ENCODE measurements around the gene NR3C2.

The NR3C2 gene

DNA sequence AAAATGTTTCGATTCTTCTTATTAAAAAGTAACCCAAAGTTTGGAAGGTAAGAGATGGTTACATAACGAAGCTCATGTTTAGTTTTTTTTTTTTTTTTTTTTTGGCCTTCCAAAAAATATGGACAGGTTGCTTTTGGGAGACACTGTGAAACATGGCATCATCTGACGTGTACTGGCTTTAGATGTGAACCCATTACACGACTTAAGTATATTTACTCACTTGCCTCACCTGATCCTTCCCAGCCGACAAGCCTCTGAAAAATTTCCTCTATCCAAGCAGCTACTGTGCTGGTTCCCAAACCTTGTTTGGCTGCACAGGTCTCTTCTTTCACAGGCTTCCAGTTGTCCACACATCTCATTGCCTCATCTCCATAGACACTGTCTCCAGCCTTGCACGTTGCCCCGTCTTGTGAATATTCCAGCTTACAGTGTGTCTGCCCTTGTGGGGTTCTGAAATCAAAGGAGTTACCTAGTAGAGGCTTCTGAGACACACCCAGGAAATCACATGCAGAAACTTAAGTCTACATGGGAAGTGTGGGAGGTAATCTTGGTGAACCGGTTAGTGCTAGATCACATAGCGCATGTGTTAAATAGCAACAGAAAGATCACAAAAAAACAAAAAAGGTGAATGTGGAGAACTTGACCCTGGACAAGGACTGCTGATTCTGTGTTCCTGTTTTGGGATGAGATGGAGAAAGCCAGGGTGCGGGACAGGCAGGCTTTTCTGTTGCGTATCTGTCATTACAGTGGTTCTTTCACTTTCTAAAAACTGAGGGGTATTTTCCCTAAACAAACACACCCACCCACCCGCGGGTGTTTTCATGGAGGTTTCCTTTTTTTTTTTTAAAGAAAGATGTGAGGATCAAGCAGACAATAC, 381.7 kb downstream of the NR3C2 start:
- in situ Hi-C loops (cut with MboI; ENCODE audit: low pct_unique_long_range_greater_than_20kb, low sequenced_read_pairs, unreplicated experiment), result no loop called here
- TF ChIP-seq, protein P1, sequence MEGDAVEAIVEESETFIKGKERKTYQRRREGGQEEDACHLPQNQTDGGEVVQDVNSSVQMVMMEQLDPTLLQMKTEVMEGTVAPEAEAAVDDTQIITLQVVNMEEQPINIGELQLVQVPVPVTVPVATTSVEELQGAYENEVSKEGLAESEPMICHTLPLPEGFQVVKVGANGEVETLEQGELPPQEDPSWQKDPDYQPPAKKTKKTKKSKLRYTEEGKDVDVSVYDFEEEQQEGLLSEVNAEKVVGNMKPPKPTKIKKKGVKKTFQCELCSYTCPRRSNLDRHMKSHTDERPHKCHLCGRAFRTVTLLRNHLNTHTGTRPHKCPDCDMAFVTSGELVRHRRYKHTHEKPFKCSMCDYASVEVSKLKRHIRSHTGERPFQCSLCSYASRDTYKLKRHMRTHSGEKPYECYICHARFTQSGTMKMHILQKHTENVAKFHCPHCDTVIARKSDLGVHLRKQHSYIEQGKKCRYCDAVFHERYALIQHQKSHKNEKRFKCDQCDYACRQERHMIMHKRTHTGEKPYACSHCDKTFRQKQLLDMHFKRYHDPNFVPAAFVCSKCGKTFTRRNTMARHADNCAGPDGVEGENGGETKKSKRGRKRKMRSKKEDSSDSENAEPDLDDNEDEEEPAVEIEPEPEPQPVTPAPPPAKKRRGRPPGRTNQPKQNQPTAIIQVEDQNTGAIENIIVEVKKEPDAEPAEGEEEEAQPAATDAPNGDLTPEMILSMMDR (IDR thresholded peaks at IDR 0.05; ENCODE audit: extremely low read depth, insufficient read depth, missing control alignments), result no peak
- DNase-seq (ENCODE audit: low spot score), result no peak

DNA sequence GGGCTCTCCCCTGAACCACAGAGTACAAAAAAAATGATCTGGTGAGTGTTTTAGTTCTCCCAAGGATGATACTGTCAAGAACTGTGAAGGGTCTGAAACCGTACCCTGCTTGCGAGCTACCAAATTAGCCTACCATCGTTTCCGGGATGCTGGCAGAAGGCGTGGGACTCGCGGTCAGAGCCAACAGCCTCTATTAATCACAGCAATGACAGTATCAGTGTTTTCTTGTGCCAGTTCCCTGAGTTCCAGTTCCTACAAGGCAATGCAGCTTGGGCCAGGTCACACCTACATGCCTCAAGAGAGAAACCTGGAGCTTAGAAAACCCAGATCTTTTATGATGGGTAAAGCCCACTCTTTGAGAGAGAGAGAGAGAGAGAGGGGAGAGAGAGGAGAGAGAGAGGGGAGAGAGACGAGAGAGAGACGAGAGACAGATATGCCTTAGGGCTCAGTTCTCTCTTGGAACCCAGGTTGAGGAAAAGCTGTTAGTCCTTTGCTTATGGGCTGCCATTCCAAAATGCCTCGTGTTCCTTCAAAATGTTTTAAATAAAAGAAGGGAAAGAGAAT, 382.5 kb downstream of the NR3C2 start:
- in situ Hi-C loops (cut with MboI; ENCODE audit: low pct_unique_long_range_greater_than_20kb, low sequenced_read_pairs, unreplicated experiment), result no loop called here
- TF ChIP-seq, protein P1 (IDR thresholded peaks at IDR 0.05; ENCODE audit: extremely low read depth, insufficient read depth, missing control alignments), result no peak
- DNase-seq (ENCODE audit: low spot score), result no peak

DNA sequence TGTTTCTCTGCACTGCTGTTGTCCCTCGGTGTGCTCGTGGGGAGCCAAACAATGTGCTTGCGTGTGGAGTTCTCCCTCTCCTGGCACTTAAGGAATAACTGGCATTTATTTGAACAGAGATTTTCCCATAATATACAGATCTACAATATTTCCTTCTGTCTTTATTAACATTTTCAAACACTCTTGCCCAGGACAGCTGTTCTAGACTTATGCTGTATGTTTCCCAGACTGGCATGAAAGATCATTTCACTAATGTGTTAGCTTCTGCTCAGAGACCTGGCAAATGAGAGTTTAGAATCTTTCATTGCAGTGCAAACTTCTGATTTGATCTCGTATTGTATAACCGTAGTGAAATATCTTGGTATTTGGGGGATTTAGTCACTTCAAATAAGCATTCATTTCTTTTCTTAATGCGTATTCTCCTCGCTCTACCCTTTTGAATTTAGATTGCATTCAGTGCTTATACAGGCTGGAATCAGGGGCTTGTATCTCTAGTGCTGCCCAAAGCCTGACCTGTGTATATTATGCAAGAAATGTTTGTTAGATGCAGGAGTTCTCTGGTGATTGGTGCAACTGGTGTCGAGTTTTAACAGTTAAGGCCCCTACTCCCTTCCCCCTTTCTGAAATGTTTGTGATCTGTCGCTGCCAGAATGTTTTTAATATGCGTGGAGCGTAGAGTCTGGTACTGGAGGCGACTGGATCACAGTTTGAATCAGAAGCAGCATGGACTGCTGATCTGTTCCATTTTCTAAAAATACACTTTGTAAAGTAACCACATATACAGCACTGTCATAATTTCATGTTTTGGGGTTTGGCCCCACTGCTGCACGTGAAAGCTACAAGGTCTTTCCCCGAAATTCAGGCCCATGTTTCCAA, 384.0 kb downstream of the NR3C2 start:
- no peak for DNase-seq (ENCODE audit: low spot score)
- TF ChIP-seq, protein P1 (IDR thresholded peaks at IDR 0.05; ENCODE audit: extremely low read depth, insufficient read depth, missing control alignments), result no peak
- in situ Hi-C loops (cut with MboI; ENCODE audit: low pct_unique_long_range_greater_than_20kb, low sequenced_read_pairs, unreplicated experiment), result no loop called here

DNA sequence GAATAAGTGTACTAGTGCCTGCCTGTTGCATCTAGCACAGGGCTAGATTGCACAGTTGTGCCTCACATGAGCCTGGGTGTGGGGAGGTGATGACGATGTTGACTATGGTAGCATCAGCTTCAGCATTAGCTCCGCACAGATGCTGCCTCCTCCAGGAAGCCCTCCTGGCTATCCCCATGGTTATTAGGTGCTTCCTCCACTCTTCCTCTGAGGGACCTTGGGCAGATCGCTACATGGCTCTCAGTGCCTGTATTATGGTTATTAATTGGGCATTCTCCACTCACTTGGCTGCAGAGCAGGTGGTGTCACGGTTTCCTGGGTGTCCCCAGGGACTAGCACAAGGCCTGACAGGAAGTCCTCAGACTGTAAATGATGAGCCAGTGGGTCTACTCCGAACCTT, 384.7 kb downstream of the NR3C2 start:
- in situ Hi-C loops (cut with MboI; ENCODE audit: low pct_unique_long_range_greater_than_20kb, low sequenced_read_pairs, unreplicated experiment), result no loop called here
- no peak for DNase-seq (ENCODE audit: low spot score)
- TF ChIP-seq, protein P1 (IDR thresholded peaks at IDR 0.05; ENCODE audit: extremely low read depth, insufficient read depth, missing control alignments), result no peak

DNA sequence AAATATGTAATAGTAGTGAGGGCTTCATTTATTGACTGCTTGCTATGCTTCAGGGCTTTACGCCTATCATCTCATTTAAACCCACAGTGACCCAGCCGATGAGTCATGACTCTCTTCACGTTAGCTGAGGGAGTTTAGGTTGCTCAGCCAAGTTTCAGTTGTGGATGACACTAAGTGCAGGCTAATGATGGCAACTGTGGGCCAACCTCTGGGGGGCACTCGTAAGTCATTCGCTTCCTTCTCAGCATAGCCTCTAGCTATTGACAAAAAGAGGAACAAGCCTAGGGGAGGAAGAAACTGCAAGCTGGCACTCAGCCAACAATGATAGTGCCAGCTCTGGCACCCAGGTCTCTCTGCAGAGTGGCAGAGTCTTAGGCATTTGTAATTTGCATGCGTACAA, 385.3 kb downstream of the NR3C2 start:
- TF ChIP-seq, protein P1 (IDR thresholded peaks at IDR 0.05; ENCODE audit: extremely low read depth, insufficient read depth, missing control alignments), result peak; percentile 62
- in situ Hi-C loops (cut with MboI; ENCODE audit: low pct_unique_long_range_greater_than_20kb, low sequenced_read_pairs, unreplicated experiment), result no loop called here
- peak; percentile 61 for DNase-seq (ENCODE audit: low spot score)

DNA sequence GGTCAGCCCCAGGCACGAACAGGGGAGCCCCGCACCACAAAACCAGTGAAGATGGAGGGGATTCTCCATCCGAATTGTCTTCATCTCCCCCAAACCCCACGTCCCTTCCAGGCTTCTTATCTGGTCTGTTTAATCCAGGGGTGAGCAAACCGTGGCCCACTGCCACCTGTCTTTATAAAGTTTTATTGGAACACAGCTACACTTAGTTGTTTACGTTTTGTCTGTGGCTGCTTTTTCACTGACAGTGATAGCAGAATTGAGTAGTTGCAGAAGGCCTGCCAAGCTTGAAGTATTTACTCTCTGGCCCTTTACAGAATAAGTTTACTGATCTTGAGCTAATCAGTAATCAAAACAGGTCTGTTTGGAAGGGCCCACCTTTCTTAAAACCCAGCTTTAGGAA, 386.4 kb downstream of the NR3C2 start:
- DNase-seq (ENCODE audit: low spot score), result no peak
- TF ChIP-seq, protein P1 (IDR thresholded peaks at IDR 0.05; ENCODE audit: extremely low read depth, insufficient read depth, missing control alignments), result no peak
- in situ Hi-C loops (cut with MboI; ENCODE audit: low pct_unique_long_range_greater_than_20kb, low sequenced_read_pairs, unreplicated experiment), result no loop called here
